ENCODE data around the gene PAPOLA. TPM values are rescaled to one million over a fixed set of nuclear protein-coding genes. Genes with fewer than 3 reads are reported as not detected.

The PAPOLA gene
- total RNA-seq, 1 donor from 2014 or later = 102 TPM

GRCh38 chr14:96507723-96508122, 5.5 kb downstream of the PAPOLA start:
- H3K4me3 ChIP-seq (ENCODE audit: low read depth, low read length) = no peak overlapping the region
- DNase-seq (ENCODE audit: low read depth) = no peak
- no peaks in the 10 kb centered on the region for H3K27me3 ChIP-seq (ENCODE audit: control insufficient read depth, insufficient read depth, low read length)
- no peaks in the 10 kb centered on the region for H3K36me3 ChIP-seq (ENCODE audit: control insufficient read depth, insufficient read depth, low read length)
- no peak for TF ChIP-seq CTCF (IDR thresholded peaks at IDR 0.05; ENCODE audit: insufficient read depth, low read length, poor library complexity, severe bottlenecking)

GRCh38 chr14:96508900-96509299, 6.7 kb downstream of the PAPOLA start:
- Histone ChIP-seq H3K4me3 (ENCODE audit: low read depth, low read length) (no peak overlapping the region), H3K27me3 (ENCODE audit: control insufficient read depth, insufficient read depth, low read length) (no peaks in the 10 kb centered on the region), H3K36me3 (ENCODE audit: control insufficient read depth, insufficient read depth, low read length) (no peaks in the 10 kb centered on the region)
- TF ChIP-seq CTCF (IDR thresholded peaks at IDR 0.05; ENCODE audit: insufficient read depth, low read length, poor library complexity, severe bottlenecking) = no peak
- no peak for DNase-seq (ENCODE audit: low read depth)

GRCh38 chr14:96509457-96510090, 7.4 kb downstream of the PAPOLA start:
- TF ChIP-seq CTCF (IDR thresholded peaks at IDR 0.05; ENCODE audit: insufficient read depth, low read length, poor library complexity, severe bottlenecking) = no peak

DNA sequence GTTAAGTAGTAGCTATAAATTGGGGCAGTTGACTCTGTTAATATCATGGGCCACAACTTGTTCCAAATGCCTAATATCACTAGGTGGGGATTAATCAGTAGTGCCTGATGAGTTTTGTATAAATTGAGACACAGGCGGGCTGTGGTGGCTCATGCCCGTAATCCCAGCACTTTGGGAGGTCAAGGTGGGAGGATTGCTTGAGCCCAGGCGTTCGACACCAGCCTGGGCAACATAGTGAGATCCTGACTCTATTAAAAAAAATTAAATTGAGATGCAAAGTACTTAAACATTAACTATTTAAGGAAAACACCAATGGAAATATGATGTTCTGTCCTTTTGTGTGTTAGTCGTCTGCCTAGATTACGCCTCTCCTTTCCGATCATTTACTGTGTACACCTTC, 9.0 kb downstream of the PAPOLA start:
- Histone ChIP-seq H3K27me3 (ENCODE audit: control insufficient read depth, insufficient read depth, low read length) (no peaks in the 10 kb centered on the region), H3K4me3 (ENCODE audit: low read depth, low read length) (no peak overlapping the region), H3K36me3 (ENCODE audit: control insufficient read depth, insufficient read depth, low read length) (no peaks in the 10 kb centered on the region)
- no peak for TF ChIP-seq CTCF (IDR thresholded peaks at IDR 0.05; ENCODE audit: insufficient read depth, low read length, poor library complexity, severe bottlenecking)
- DNase-seq (ENCODE audit: low read depth) = no peak

More at GRCh38 chr14:96509457-96510090, 7.4 kb downstream of the PAPOLA start:
- Histone ChIP-seq H3K36me3 (ENCODE audit: control insufficient read depth, insufficient read depth, low read length) (no peaks in the 10 kb centered on the region), H3K4me3 (ENCODE audit: low read depth, low read length) (no peak overlapping the region), H3K27me3 (ENCODE audit: control insufficient read depth, insufficient read depth, low read length) (no peaks in the 10 kb centered on the region)
- DNase-seq (ENCODE audit: low read depth) = no peak

GRCh38 chr14:96511667-96512066, 9.5 kb downstream of the PAPOLA start:
- no peak for TF ChIP-seq CTCF (IDR thresholded peaks at IDR 0.05; ENCODE audit: insufficient read depth, low read length, poor library complexity, severe bottlenecking)
- DNase-seq (ENCODE audit: low read depth) = no peak
- no peaks in the 10 kb centered on the region for H3K36me3 ChIP-seq (ENCODE audit: control insufficient read depth, insufficient read depth, low read length)
- H3K27me3 ChIP-seq (ENCODE audit: control insufficient read depth, insufficient read depth, low read length) = no peaks in the 10 kb centered on the region
- H3K4me3 ChIP-seq (ENCODE audit: low read depth, low read length) = no peak overlapping the region

DNA sequence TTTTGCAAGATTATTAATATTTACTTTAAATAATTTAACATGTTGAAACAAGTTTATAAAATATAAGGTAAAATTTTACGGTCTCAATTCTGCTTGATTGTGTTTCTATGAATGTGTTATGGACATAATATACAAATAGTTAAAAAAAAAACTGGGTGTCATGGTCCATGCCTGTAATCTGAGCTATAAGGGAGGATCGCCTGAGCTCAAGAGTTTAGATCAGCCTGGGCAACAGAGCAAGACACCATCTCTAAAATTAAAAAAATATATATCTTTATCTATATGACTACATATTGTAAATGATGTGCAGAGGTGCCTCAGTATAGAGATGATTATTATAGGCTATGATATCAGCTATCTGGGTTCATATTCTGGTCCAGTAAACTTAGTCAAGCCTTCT, 9.9 kb downstream of the PAPOLA start:
- H3K27me3 ChIP-seq (ENCODE audit: control insufficient read depth, insufficient read depth, low read length) = no peaks in the 10 kb centered on the region
- H3K36me3 ChIP-seq (ENCODE audit: control insufficient read depth, insufficient read depth, low read length) = no peaks in the 10 kb centered on the region
- H3K4me3 ChIP-seq (ENCODE audit: low read depth, low read length) = no peak overlapping the region
- DNase-seq (ENCODE audit: low read depth) = no peak
- no peak for TF ChIP-seq CTCF (IDR thresholded peaks at IDR 0.05; ENCODE audit: insufficient read depth, low read length, poor library complexity, severe bottlenecking)

Data from kidney epithelial cell (primary cell).